Vagina (tissue), 2 donors: ENCODE data around the gene HSBP1L1.

Source experiments
- POLR2A ChIP-seq, 2 donors: fragments of 450-650 bp; IDR thresholded peaks; one replicate each; pipeline ENCODE4 v1.6.1; 2017; ENCODE audit warnings: antibody characterized with exemption in 2 of 2, mild to moderate bottlenecking in 2 of 2, moderate library complexity in 2 of 2
- POLR2AphosphoS5 ChIP-seq, 2 donors: sonication (generic); formaldehyde crosslinking; IDR thresholded peaks; one replicate each; pipeline ENCODE4 v1.9.0; 2017; ENCODE audit warnings: antibody characterized with exemption in 2 of 2, mild to moderate bottlenecking in 2 of 2, low read depth in 1 of 2; ENCODE audit not compliant: insufficient read depth in 1 of 2
- TF ChIP-seq, protein P1 (sequence below), 3 experiments: fragments of 450-650 bp in 2 of 3; fragments of 200-600 bp in 1 of 3; sonication (generic) in 1 of 3; IDR thresholded peaks; one replicate each; pipeline ENCODE4 v1.5.1; 2017 to 2019; ENCODE audit warnings: antibody characterized with exemption in 3 of 3, mild to moderate bottlenecking in 2 of 3, moderate library complexity in 2 of 3

GRCh38 chr18:79948719-79949411 lies 15.6 kb upstream of the HSBP1L1 start:
- TF ChIP-seq, protein P1, sequence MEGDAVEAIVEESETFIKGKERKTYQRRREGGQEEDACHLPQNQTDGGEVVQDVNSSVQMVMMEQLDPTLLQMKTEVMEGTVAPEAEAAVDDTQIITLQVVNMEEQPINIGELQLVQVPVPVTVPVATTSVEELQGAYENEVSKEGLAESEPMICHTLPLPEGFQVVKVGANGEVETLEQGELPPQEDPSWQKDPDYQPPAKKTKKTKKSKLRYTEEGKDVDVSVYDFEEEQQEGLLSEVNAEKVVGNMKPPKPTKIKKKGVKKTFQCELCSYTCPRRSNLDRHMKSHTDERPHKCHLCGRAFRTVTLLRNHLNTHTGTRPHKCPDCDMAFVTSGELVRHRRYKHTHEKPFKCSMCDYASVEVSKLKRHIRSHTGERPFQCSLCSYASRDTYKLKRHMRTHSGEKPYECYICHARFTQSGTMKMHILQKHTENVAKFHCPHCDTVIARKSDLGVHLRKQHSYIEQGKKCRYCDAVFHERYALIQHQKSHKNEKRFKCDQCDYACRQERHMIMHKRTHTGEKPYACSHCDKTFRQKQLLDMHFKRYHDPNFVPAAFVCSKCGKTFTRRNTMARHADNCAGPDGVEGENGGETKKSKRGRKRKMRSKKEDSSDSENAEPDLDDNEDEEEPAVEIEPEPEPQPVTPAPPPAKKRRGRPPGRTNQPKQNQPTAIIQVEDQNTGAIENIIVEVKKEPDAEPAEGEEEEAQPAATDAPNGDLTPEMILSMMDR (IDR thresholded peaks at IDR 0.05) = no peak
- TF ChIP-seq POLR2A (IDR thresholded peaks at IDR 0.05) = no peak
- TF ChIP-seq POLR2AphosphoS5 (IDR thresholded peaks at IDR 0.05; ENCODE audit: insufficient read depth in 1 of 2, low read depth in 1 of 2) = no peak
